ENCODE data around the gene FLT1.

GRCh38 chr13:28531077-28531844 lies 36.3 kb upstream of the FLT1 start:
- TF ChIP-seq CTCF (IDR thresholded peaks at IDR 0.05 in 2 of 3, conservative IDR thresholded peaks at IDR 0.05 in 1 of 3; ENCODE audit: borderline replicate concordance in 1 of 3, insufficient read depth in 1 of 3, low read depth in 2 of 3, low read length in 2 of 3) (no peak), YY1 (IDR thresholded peaks at IDR 0.05; ENCODE audit: extremely low read depth, insufficient replicate concordance, low read depth, low read length) (no peak), EZH2 (IDR thresholded peaks at IDR 0.05) (no peak), POLR2AphosphoS5 (IDR thresholded peaks at IDR 0.05; ENCODE audit: low read depth, low read length) (no peak), POLR2A (IDR thresholded peaks at IDR 0.05; ENCODE audit: borderline replicate concordance, extremely low read depth, insufficient read depth, insufficient read length) (no peak), MAX (IDR thresholded peaks at IDR 0.05) (no peak), EZH2phosphoT487 (IDR thresholded peaks at IDR 0.05; ENCODE audit: borderline replicate concordance) (no peak), SIN3A (IDR thresholded peaks at IDR 0.05; ENCODE audit: low read depth) (no peak), ELF1 (IDR thresholded peaks at IDR 0.05; ENCODE audit: borderline replicate concordance, low read depth) (no peak), REST (IDR thresholded peaks at IDR 0.05; ENCODE audit: low read depth) (no peak)
